DOHH2 (cell line): ENCODE data around the gene IFT122.

ENCODE experiments used
- H3F3A ChIP-seq: fragments of 200-600 bp; sonication (generic), shearing (Covaris generic); 2 replicates; pipeline ENCODE4 v1.6.0; 2016; ENCODE audit warnings: antibody characterized with exemption, mild to moderate bottlenecking; ENCODE audit not compliant: control insufficient read depth, insufficient read depth
- H3K27ac ChIP-seq: fragments of 200-600 bp; sonication (generic); 2 replicates; pipeline ENCODE4 v1.5.1; 2014; ENCODE audit warnings: low read depth, mild to moderate bottlenecking, low read length, moderate library complexity
- H3K27me3 ChIP-seq: fragments of 200-600 bp; sonication (generic); 2 replicates; pipeline ENCODE4 v1.6.1; 2014; ENCODE audit warnings: mild to moderate bottlenecking, low read length, mixed read lengths; ENCODE audit not compliant: control insufficient read depth
- H3K36me3 ChIP-seq: fragments of 200-600 bp; sonication (generic); 2 replicates; pipeline ENCODE4 v1.6.1; 2014; ENCODE audit warnings: mild to moderate bottlenecking, low read length, moderate library complexity, mixed read lengths; ENCODE audit not compliant: control insufficient read depth
- H3K4me1 ChIP-seq: fragments of 200-600 bp; sonication (generic); 2 replicates; pipeline ENCODE4 v1.6.1; 2014; ENCODE audit warnings: mild to moderate bottlenecking, low read length, mixed read lengths; ENCODE audit not compliant: control insufficient read depth
- H3K4me2 ChIP-seq: fragments of 200-600 bp; sonication (generic); 2 replicates; pipeline ENCODE4 v1.6.0; 2014; ENCODE audit warnings: mild to moderate bottlenecking, low read length, moderate library complexity
- H3K4me3 ChIP-seq: fragments of 200-600 bp; sonication (generic); 2 replicates; pipeline ENCODE4 v1.5.1; 2014; ENCODE audit warnings: mild to moderate bottlenecking, low read length, mixed read lengths
- H3K79me2 ChIP-seq: fragments of 200-600 bp; sonication (generic); 2 replicates; pipeline ENCODE4 v1.6.1; 2014; ENCODE audit warnings: mild to moderate bottlenecking, low read length, mixed read lengths; ENCODE audit not compliant: control insufficient read depth
- H3K9me2 ChIP-seq: fragments of 200-600 bp; sonication (generic); replicated peaks from 2 replicates; pipeline ENCODE4 v1.6.1; 2014; ENCODE audit warnings: mild to moderate bottlenecking, low read length, mixed read lengths; ENCODE audit not compliant: control insufficient read depth
- H3K9me3 ChIP-seq: fragments of 200-600 bp; sonication (generic); 2 replicates; pipeline ENCODE4 v1.6.1; 2014; ENCODE audit warnings: antibody characterized with exemption, low read length, mixed read lengths; ENCODE audit not compliant: control insufficient read depth, insufficient read depth
- H4K20me1 ChIP-seq: fragments of 200-600 bp; sonication (generic); 2 replicates; pipeline ENCODE4 v1.6.0; 2014; ENCODE audit warnings: low read depth, mild to moderate bottlenecking, antibody characterized with exemption, low read length, moderate library complexity; ENCODE audit not compliant: control insufficient read depth, insufficient read depth
- EZH2phosphoT487 ChIP-seq: fragments of 200-600 bp; sonication (generic); IDR thresholded peaks from 2 replicates; pipeline ENCODE4 v1.6.1; 2017; ENCODE audit warnings: borderline replicate concordance, mild to moderate bottlenecking, antibody characterized with exemption, low read length, moderate library complexity, mixed read lengths
- TF ChIP-seq, protein P1 (sequence below): fragments of 200-600 bp; sonication (generic); IDR thresholded peaks from one replicate; pipeline ENCODE4 v1.5.1; 2014; ENCODE audit warnings: antibody characterized with exemption, mild to moderate bottlenecking, low read depth, low read length; ENCODE audit not compliant: poor library complexity, severe bottlenecking

The IFT122 gene

GRCh38 chr3:129449279-129450115, 9.5 kb downstream of the IFT122 start:
- H3K9me2 ChIP-seq = no peaks in the 10 kb centered on the region
- H3K9me3 ChIP-seq = no peaks in the 10 kb centered on the region
- no peak overlapping the region for H3K27ac ChIP-seq
- no peaks in the 10 kb centered on the region for H3F3A ChIP-seq
- TF ChIP-seq, protein P1, sequence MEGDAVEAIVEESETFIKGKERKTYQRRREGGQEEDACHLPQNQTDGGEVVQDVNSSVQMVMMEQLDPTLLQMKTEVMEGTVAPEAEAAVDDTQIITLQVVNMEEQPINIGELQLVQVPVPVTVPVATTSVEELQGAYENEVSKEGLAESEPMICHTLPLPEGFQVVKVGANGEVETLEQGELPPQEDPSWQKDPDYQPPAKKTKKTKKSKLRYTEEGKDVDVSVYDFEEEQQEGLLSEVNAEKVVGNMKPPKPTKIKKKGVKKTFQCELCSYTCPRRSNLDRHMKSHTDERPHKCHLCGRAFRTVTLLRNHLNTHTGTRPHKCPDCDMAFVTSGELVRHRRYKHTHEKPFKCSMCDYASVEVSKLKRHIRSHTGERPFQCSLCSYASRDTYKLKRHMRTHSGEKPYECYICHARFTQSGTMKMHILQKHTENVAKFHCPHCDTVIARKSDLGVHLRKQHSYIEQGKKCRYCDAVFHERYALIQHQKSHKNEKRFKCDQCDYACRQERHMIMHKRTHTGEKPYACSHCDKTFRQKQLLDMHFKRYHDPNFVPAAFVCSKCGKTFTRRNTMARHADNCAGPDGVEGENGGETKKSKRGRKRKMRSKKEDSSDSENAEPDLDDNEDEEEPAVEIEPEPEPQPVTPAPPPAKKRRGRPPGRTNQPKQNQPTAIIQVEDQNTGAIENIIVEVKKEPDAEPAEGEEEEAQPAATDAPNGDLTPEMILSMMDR = no peak
- TF ChIP-seq EZH2phosphoT487 = no peak
- H3K4me3 ChIP-seq = no peak overlapping the region
- no peaks in the 10 kb centered on the region for H3K27me3 ChIP-seq
- H4K20me1 ChIP-seq = no peaks in the 10 kb centered on the region
- no peak overlapping the region for H3K4me2 ChIP-seq
- no peaks in the 10 kb centered on the region for H3K79me2 ChIP-seq
- H3K4me1 ChIP-seq = no peaks in the 10 kb centered on the region
- peaks cover 16% of the 10 kb centered on the region; the same call in 1 of the 2 replicates for H3K36me3 ChIP-seq

DNA sequence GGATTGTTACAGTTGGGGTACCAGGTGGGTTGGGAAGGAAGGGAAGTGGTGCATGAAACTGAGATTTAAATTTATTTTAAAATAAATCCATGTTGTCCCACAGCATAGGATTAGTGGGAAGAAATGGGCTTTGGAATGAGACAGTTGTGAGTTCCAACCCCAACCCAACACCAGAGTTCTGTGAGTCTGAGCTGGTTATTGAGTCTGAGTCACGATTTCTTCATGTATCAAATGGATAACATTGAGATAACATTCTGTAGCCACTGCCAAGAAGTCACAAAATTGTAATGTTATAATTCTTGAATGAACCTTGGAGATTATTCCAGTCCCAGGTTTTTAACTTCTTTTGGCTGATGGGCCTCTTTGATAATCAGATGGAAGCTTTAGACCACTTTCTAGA, 13.7 kb downstream of the IFT122 start:
- Histone ChIP-seq H3K36me3 (peaks cover 16% of the 10 kb centered on the region; the same call in 1 of the 2 replicates), H3K4me3 (no peak overlapping the region), H3F3A (no peaks in the 10 kb centered on the region), H3K9me3 (no peaks in the 10 kb centered on the region), H4K20me1 (no peaks in the 10 kb centered on the region), H3K9me2 (no peaks in the 10 kb centered on the region), H3K79me2 (no peaks in the 10 kb centered on the region), H3K4me1 (no peaks in the 10 kb centered on the region), H3K27me3 (no peaks in the 10 kb centered on the region), H3K27ac (no peak overlapping the region), H3K4me2 (no peak overlapping the region)
- no peak for TF ChIP-seq EZH2phosphoT487
- TF ChIP-seq, protein P1 = no peak

DNA sequence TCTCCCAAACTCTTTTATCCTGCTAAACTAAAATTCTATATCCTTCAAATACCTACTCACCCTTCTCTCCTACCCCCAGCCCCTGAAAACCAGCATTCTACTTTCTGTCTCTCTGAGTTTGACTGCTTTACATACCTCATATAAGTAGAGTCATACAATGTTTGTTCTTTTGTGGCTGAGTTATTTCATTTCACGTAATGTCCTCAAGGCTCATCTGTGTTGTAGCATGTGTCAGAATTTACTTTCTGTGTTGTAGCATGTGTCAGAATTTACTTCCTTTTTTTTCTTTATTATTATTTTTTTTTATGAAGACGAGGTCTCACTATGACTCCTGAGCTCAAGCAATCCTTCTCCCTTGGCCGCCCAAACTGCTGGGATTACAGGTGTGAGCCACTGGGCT, 20.1 kb downstream of the IFT122 start:
- H3K9me2 ChIP-seq = no peaks in the 10 kb centered on the region
- H3K27ac ChIP-seq = no peak overlapping the region
- H4K20me1 ChIP-seq = no peaks in the 10 kb centered on the region
- no peaks in the 10 kb centered on the region for H3K79me2 ChIP-seq
- no peaks in the 10 kb centered on the region for H3F3A ChIP-seq
- no peaks in the 10 kb centered on the region for H3K27me3 ChIP-seq
- TF ChIP-seq, protein P1 = no peak
- TF ChIP-seq EZH2phosphoT487 = no peak
- H3K36me3 ChIP-seq = no peaks in the 10 kb centered on the region
- no peak overlapping the region for H3K4me2 ChIP-seq
- H3K4me3 ChIP-seq = no peak overlapping the region
- H3K4me1 ChIP-seq = no peaks in the 10 kb centered on the region
- no peaks in the 10 kb centered on the region for H3K9me3 ChIP-seq
